Gastrocnemius medialis (tissue), 4 donors: ENCODE results near the gene NCS1.

Source experiments
- POLR2A ChIP-seq, 2 donors: fragments of 450-650 bp; IDR thresholded peaks; one replicate each; pipeline ENCODE4 v1.6.1; 2017; ENCODE audit warnings: antibody characterized with exemption in 2 of 2, mild to moderate bottlenecking in 2 of 2, moderate library complexity in 2 of 2
- TF ChIP-seq, protein P1 (sequence below), 5 experiments: fragments of 450-650 bp in 3 of 5; fragments of 200-600 bp in 2 of 5; sonication (generic) in 2 of 5; IDR thresholded peaks in 4 of 5; conservative IDR thresholded peaks in 1 of 5; 1 replicate in 4 of 5; 2 replicates in 1 of 5; pipeline ENCODE4 v1.5.1; 2016 to 2019; ENCODE audit warnings: antibody characterized with exemption in 5 of 5, mild to moderate bottlenecking in 3 of 5, moderate library complexity in 3 of 5

- TF ChIP-seq, protein P1, sequence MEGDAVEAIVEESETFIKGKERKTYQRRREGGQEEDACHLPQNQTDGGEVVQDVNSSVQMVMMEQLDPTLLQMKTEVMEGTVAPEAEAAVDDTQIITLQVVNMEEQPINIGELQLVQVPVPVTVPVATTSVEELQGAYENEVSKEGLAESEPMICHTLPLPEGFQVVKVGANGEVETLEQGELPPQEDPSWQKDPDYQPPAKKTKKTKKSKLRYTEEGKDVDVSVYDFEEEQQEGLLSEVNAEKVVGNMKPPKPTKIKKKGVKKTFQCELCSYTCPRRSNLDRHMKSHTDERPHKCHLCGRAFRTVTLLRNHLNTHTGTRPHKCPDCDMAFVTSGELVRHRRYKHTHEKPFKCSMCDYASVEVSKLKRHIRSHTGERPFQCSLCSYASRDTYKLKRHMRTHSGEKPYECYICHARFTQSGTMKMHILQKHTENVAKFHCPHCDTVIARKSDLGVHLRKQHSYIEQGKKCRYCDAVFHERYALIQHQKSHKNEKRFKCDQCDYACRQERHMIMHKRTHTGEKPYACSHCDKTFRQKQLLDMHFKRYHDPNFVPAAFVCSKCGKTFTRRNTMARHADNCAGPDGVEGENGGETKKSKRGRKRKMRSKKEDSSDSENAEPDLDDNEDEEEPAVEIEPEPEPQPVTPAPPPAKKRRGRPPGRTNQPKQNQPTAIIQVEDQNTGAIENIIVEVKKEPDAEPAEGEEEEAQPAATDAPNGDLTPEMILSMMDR (IDR thresholded peaks at IDR 0.05 in 4 of 5, conservative IDR thresholded peaks at IDR 0.05 in 1 of 5), result no peak
- no peak for TF ChIP-seq POLR2A (IDR thresholded peaks at IDR 0.05)
These were observed 32.1 kb downstream of the NCS1 start for GRCh38 chr9:130204341-130204740.
